IMR-90 (cell line): ENCODE data around the gene DEFB112. TPM values are rescaled to one million over a fixed set of nuclear protein-coding genes. Genes with fewer than 3 reads are reported as not detected.

Experiments
- ATAC-seq: fragments of 200-7000 bp; cut with Tn5 transposase; 2 replicates; pipeline ENCODE4 v1.9.1; 2020; ENCODE audit warnings: low read depth, mild to moderate bottlenecking, moderate library complexity
- BruUV-seq: library from RNA; stranded (reverse); fragments of 400-500 nt; replicated peaks from 2 replicates; lab custom pipeline; 2021; lab: Mats Ljungman, UMichigan
- CTCF ChIA-PET: fragments of 300-600 bp; formaldehyde crosslinking; extraction: SDS; loops from one replicate; lab custom pipeline; 2021; ENCODE audit warnings: antibody characterized with exemption; lab: Yijun Ruan, JAX
- POLR2A ChIA-PET: fragments of 300-600 bp; sonication (Branson Sonifier 250); formaldehyde crosslinking; loops from one replicate; lab custom pipeline; 2022; ENCODE audit warnings: antibody characterized with exemption; ENCODE audit not compliant: unreplicated experiment; lab: Charles Lee
- DNase-seq: peaks from one replicate; pipeline ENCODE4 v3.0.0; 2013
- H2AFZ ChIP-seq: replicated peaks from 2 replicates; pipeline ENCODE3; 2013; ENCODE audit warnings: low read length, mild to moderate bottlenecking; ENCODE audit not compliant: poor library complexity
- H2AK5ac ChIP-seq: 2 replicates; pipeline ENCODE4 v1.6.1; 2013; ENCODE audit warnings: low read depth, low read length, inconsistent platforms
- H2AK9ac ChIP-seq: replicated peaks from 2 replicates; pipeline ENCODE3; 2013; ENCODE audit warnings: mild to moderate bottlenecking, low read depth, low read length, moderate library complexity; ENCODE audit not compliant: poor library complexity
- H2BK120ac ChIP-seq: 2 replicates; pipeline ENCODE4 v1.6.1; 2013; ENCODE audit warnings: low read depth, low read length, inconsistent platforms
- H2BK15ac ChIP-seq: 3 replicates; pipeline ENCODE4 v1.6.1; 2013; ENCODE audit warnings: low read depth, low read length, inconsistent platforms
- H2BK20ac ChIP-seq: 2 replicates; pipeline ENCODE4 v1.6.1; 2013; ENCODE audit warnings: low read depth, mild to moderate bottlenecking, inconsistent platforms, low read length, moderate library complexity
- H2BK5ac ChIP-seq: 2 replicates; pipeline ENCODE4 v1.6.1; 2013; ENCODE audit warnings: mild to moderate bottlenecking, low read depth, low read length, inconsistent platforms; ENCODE audit not compliant: poor library complexity, severe bottlenecking
- H3K14ac ChIP-seq: replicated peaks from 2 replicates; pipeline ENCODE4 v1.6.1; 2013; ENCODE audit warnings: low read depth, low read length, inconsistent platforms
- H3K18ac ChIP-seq: 2 replicates; pipeline ENCODE4 v1.6.1; 2013; ENCODE audit warnings: low read depth, low read length, control low read depth
- H3K23ac ChIP-seq: 2 replicates; pipeline ENCODE4 v1.6.1; 2013; ENCODE audit warnings: low read depth, low read length, inconsistent platforms
- H3K27ac ChIP-seq: 2 replicates; pipeline ENCODE4 v1.5.1; 2013; ENCODE audit warnings: mild to moderate bottlenecking, control low read depth, low read length; ENCODE audit not compliant: insufficient read depth
- H3K27me3 ChIP-seq: 2 replicates; pipeline ENCODE4 v1.6.1; 2013; ENCODE audit warnings: low read length; ENCODE audit not compliant: control insufficient read depth, insufficient read depth
- H3K36me3 ChIP-seq: 2 replicates; pipeline ENCODE4 v1.6.1; 2013; ENCODE audit warnings: low read length, mixed read lengths; ENCODE audit not compliant: control insufficient read depth, insufficient read depth
- H3K4ac ChIP-seq: 2 replicates; pipeline ENCODE4 v1.6.1; 2013; ENCODE audit warnings: low read depth, low read length, inconsistent platforms
- H3K4me1 ChIP-seq: 2 replicates; pipeline ENCODE4 v1.6.1; 2013; ENCODE audit warnings: low read length, mixed read lengths; ENCODE audit not compliant: control insufficient read depth, insufficient read depth
- H3K4me2 ChIP-seq: 2 replicates; pipeline ENCODE4 v1.6.1; 2013; ENCODE audit warnings: low read depth, mild to moderate bottlenecking, control low read depth, low read length, moderate library complexity
- H3K4me3 ChIP-seq: 2 replicates; pipeline ENCODE4 v1.5.1; 2013; ENCODE audit warnings: low read depth, mild to moderate bottlenecking, control low read depth, low read length, moderate library complexity; ENCODE audit not compliant: insufficient read depth
- H3K56ac ChIP-seq: 2 replicates; pipeline ENCODE4 v1.6.1; 2013; ENCODE audit warnings: low read length, inconsistent platforms; ENCODE audit not compliant: insufficient read depth; ENCODE audit errors: extremely low read depth
- H3K79me1 ChIP-seq, 2 experiments: 2 replicates each; pipeline ENCODE4 v1.6.1; 2013; ENCODE audit warnings: low read length in 2 of 2, inconsistent platforms in 1 of 2, low read depth in 1 of 2
- H3K9ac ChIP-seq: 2 replicates; pipeline ENCODE4 v1.6.1; 2013; ENCODE audit warnings: low read depth, low read length, control low read depth
- H3K9me1 ChIP-seq: 2 replicates; pipeline ENCODE4 v1.6.1; 2013; ENCODE audit warnings: low read length, inconsistent platforms; ENCODE audit not compliant: insufficient read depth
- H3K9me3 ChIP-seq: 2 replicates; pipeline ENCODE4 v1.6.1; 2013; ENCODE audit warnings: low read length; ENCODE audit not compliant: control insufficient read depth, insufficient read depth
- H4K20me1 ChIP-seq: 2 replicates; pipeline ENCODE4 v1.6.1; 2013; ENCODE audit warnings: low read length, inconsistent platforms; ENCODE audit not compliant: insufficient read depth
- H4K5ac ChIP-seq: 2 replicates; pipeline ENCODE4 v1.6.1; 2013; ENCODE audit warnings: mild to moderate bottlenecking, low read depth, low read length, control low read depth
- H4K8ac ChIP-seq, 2 experiments: 2 replicates each; pipeline ENCODE4 v1.6.1; 2013; ENCODE audit warnings: low read depth in 2 of 2, low read length in 2 of 2, control low read depth in 1 of 2, inconsistent platforms in 1 of 2
- H4K91ac ChIP-seq: 2 replicates; pipeline ENCODE4 v1.6.1; 2013; ENCODE audit warnings: low read depth, low read length, inconsistent platforms; ENCODE audit not compliant: insufficient read depth
- BHLHE40 ChIP-seq: fragments of 150-350 bp; IDR thresholded peaks from 2 replicates; pipeline ENCODE4 v1.6.1; 2016; ENCODE audit warnings: mild to moderate bottlenecking, low read depth, low read length
- CHD1 ChIP-seq: IDR thresholded peaks from 2 replicates; pipeline ENCODE4 v1.6.1; 2012; ENCODE audit warnings: low read depth, low read length, improper control_type of control experiment
- MAFK ChIP-seq: IDR thresholded peaks from 2 replicates; pipeline ENCODE4 v1.6.1; 2012; ENCODE audit warnings: low read depth, low read length, improper control_type of control experiment
- POLR2A ChIP-seq: IDR thresholded peaks from 2 replicates; pipeline ENCODE4 v1.6.1; 2012; ENCODE audit warnings: mild to moderate bottlenecking, low read depth, low read length
- RAD21 ChIP-seq: IDR thresholded peaks from 2 replicates; pipeline ENCODE4 v1.6.1; 2012; ENCODE audit warnings: low read length, improper control_type of control experiment
- RCOR1 ChIP-seq: IDR thresholded peaks from 2 replicates; pipeline ENCODE4 v1.6.1; 2012; ENCODE audit warnings: mild to moderate bottlenecking, low read length, improper control_type of control experiment; ENCODE audit not compliant: insufficient replicate concordance
- RFX5 ChIP-seq: IDR thresholded peaks from 2 replicates; pipeline ENCODE4 v1.8.0; 2012; ENCODE audit warnings: low read depth, mild to moderate bottlenecking, low read length, moderate library complexity
- dilution Hi-C: fragments of 300-500 bp; cut with HindIII; formaldehyde crosslinking; loops from one replicate; pipeline ENCODE4 v1.14.3; 2018; ENCODE audit warnings: low sequenced_read_pairs; ENCODE audit not compliant: unreplicated experiment
- in situ Hi-C: fragments of 300-500 bp; cut with MboI; formaldehyde crosslinking; loops from 3 replicates; pipeline ENCODE4 v1.14.3; 2019; ENCODE audit warnings: low sequenced_read_pairs, inconsistent platforms, mixed read lengths
- intact Hi-C: fragments of 100-400 bp; cut with micrococcal nuclease; formaldehyde crosslinking; loops from 2 replicates; pipeline ENCODE4 v1.10.0; 2022
- polyA plus RNA-seq, 3 experiments: library from polyadenylated mRNA; depleted of rRNA; stranded (reverse); fragments of >200 nt; gene quantifications; 2 replicates each; pipeline ENCODE4 v1.2.3, GENCODE V29; 2012; ENCODE audit warnings: low replicate concordance in 1 of 3
- total RNA-seq: library from RNA; depleted of rRNA; stranded (reverse); fragments of >200 nt; gene quantifications from 2 replicates; pipeline ENCODE4 v1.2.3, GENCODE V29; 2012; rRNA removed
- TF ChIP-seq, protein P1 (sequence below): conservative IDR thresholded peaks from 2 replicates; pipeline ENCODE4 v1.5.1; 2012; ENCODE audit warnings: mild to moderate bottlenecking, low read depth, low read length, improper control_type of control experiment

The DEFB112 gene
- total and polyA plus RNA-seq, 2 of the 4 experiments (the other 2 are of a cell fraction), result not detected

DNA sequence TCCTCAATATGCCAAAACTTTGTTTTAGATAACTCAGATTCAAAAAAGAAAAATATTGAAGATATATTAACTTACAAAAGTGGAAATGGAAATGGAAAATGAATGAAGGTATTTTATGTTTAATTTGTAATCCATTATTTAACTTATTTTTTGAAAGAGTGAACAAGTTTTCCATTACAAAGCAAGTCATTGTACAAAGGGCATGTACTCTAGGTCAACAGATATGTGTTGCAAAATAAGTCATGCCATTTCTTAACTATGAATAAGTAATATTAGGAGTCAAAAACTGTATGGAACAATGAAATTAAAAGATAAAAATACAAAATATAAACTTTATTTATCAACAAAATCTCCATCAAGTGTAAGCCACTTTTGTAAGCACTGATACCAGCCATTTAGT, 54.5 kb downstream of the DEFB112 start:
- Histone ChIP-seq H2AK9ac (no peak overlapping the region), H2BK5ac (no peak overlapping the region), H3K56ac (no peak overlapping the region), H3K14ac (no peak overlapping the region), H4K5ac (no peak overlapping the region), H4K8ac (no peak overlapping the region), H3K18ac (no peak overlapping the region), H4K20me1 (no peaks in the 10 kb centered on the region), H2BK15ac (no peak overlapping the region), H3K79me1 (no peaks in the 10 kb centered on the region), H3K4me2 (no peak overlapping the region), H4K91ac (no peak overlapping the region), H3K27me3 (no peaks in the 10 kb centered on the region), H3K9me3 (no peaks in the 10 kb centered on the region), H3K4me1 (no peaks in the 10 kb centered on the region), H2AFZ (no peak overlapping the region), H3K36me3 (no peaks in the 10 kb centered on the region), H2BK20ac (no peak overlapping the region), H2AK5ac (no peak overlapping the region), H3K23ac (no peak overlapping the region), H3K9ac (no peak overlapping the region), H3K27ac (no peak overlapping the region), H3K9me1 (no peaks in the 10 kb centered on the region), H3K4ac (no peak overlapping the region), H2BK120ac (no peak overlapping the region), H3K4me3 (no peak overlapping the region)
- ChIA-PET POLR2A (no interaction called here), CTCF (no interaction called here)
- TF ChIP-seq RCOR1 (no peak), RAD21 (no peak), RFX5 (no peak), CHD1 (no peak), MAFK (no peak), POLR2A (no peak), BHLHE40 (no peak)
- TF ChIP-seq, protein P1, sequence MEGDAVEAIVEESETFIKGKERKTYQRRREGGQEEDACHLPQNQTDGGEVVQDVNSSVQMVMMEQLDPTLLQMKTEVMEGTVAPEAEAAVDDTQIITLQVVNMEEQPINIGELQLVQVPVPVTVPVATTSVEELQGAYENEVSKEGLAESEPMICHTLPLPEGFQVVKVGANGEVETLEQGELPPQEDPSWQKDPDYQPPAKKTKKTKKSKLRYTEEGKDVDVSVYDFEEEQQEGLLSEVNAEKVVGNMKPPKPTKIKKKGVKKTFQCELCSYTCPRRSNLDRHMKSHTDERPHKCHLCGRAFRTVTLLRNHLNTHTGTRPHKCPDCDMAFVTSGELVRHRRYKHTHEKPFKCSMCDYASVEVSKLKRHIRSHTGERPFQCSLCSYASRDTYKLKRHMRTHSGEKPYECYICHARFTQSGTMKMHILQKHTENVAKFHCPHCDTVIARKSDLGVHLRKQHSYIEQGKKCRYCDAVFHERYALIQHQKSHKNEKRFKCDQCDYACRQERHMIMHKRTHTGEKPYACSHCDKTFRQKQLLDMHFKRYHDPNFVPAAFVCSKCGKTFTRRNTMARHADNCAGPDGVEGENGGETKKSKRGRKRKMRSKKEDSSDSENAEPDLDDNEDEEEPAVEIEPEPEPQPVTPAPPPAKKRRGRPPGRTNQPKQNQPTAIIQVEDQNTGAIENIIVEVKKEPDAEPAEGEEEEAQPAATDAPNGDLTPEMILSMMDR, result no peak
- no TSS peak for BruUV-seq
- dilution Hi-C loops, result no loop called here
- no peak for DNase-seq
- intact Hi-C loops, result no loop called here
- ATAC-seq, result no peak
- in situ Hi-C loops, result no loop called here

Other genes starting within 250 kb of the DEFB112 start
- gene CRISP1, start 183.4 kb downstream of the DEFB112 start, total RNA-seq, result not detected in 2 replicates
- not detected in 2 replicates for gene CRISP1, start 183.4 kb downstream of the DEFB112 start, polyA plus RNA-seq (2012; rRNA removed)
- not detected in 2 replicates for gene DEFB114, start 85.8 kb downstream of the DEFB112 start, total RNA-seq
- not detected in 2 replicates for gene DEFB114, start 85.8 kb downstream of the DEFB112 start, polyA plus RNA-seq (2012; rRNA removed)
- not detected in 2 replicates for gene DEFB113, start 80.3 kb downstream of the DEFB112 start, total RNA-seq
- gene DEFB113, start 80.3 kb downstream of the DEFB112 start, polyA plus RNA-seq (2012; rRNA removed), result not detected in 2 replicates
- not detected in 2 replicates for gene DEFB110, start 27.9 kb downstream of the DEFB112 start, total RNA-seq
- not detected in 2 replicates for gene DEFB110, start 27.9 kb downstream of the DEFB112 start, polyA plus RNA-seq (2012; rRNA removed)